IPS-NIHi7 (cell line): Measurements from ENCODE around the gene CAPN5.

Source experiments
- DNase-seq: peaks from one replicate; pipeline ENCODE4 v3.0.0; 2012; ENCODE audit warnings: mixed read lengths; ENCODE audit errors: extremely low spot score

Gene CAPN5

DNA sequence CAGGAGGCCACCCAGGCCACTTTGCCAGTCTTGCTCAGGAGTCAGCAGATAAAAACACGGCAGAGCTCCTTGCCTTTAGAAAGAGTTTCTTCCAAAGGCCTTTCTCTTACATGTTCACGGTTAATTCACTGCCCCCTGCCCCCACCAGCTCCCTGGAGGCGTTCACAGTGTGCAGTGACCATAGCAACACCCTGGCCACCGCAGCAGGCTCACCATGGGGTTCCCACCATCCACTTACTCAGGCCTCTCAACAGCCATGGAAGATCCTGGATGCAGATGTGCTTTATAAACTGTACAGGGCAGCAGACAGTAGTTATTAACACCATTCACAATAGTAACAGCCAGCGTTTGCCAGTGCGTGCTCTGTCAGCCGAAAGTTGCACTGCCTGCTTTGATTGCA lies 50.7 kb downstream of the CAPN5 start:
- DNase-seq: no peak

DNA sequence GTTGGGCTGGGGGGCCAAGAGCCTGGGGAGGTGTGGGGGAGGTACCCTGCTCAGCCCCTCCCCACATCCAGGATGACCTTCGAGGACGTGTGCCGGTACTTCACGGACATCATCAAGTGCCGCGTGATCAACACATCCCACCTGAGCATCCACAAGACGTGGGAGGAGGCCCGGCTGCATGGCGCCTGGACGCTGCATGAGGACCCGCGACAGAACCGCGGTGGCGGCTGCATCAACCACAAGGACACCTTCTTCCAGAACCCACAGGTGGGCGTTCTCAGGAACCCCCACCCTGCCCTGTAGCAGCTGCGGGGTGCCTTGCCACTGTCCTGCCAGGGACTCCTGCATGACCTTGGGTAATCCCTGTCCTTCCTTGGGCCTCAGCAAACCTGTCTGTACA lies 51.3 kb downstream of the CAPN5 start:
- DNase-seq: no peak

DNA sequence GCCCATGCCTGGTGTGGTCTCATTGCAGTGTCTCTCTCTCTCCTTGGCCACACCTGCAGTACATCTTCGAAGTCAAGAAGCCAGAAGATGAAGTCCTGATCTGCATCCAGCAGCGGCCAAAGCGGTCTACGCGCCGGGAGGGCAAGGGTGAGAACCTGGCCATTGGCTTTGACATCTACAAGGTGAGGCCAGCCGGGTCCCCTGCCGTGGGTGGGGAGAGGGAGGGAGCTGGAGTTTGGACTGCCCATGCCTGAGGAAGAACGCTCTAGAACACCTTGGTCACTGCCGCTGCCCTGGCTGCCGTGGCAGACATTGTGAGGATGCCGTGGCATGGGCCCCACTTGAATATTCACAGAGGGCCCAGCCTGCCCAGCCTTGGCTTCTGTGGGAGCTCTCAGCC lies 52.2 kb downstream of the CAPN5 start:
- DNase-seq: no peak

DNA sequence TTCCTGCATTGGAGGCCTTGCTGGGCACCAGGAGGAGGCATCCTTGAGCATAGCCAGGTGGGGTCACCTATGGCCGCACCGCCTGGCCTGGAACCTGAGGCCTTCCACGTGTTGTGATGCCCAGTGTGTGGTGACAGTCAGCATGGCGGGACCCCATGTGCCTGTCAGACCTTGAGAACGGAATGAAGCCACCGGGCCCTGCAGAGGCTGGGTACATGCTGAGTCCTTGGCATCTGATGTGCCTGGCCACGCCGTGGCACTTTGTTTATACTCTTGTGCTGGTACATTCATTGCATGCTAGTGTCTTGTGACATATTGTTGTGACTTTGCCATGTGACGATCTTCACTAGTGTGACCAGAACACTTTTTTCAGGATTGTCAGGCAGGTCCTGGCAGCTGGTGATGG lies 52.8 kb downstream of the CAPN5 start:
- DNase-seq: no peak

DNA sequence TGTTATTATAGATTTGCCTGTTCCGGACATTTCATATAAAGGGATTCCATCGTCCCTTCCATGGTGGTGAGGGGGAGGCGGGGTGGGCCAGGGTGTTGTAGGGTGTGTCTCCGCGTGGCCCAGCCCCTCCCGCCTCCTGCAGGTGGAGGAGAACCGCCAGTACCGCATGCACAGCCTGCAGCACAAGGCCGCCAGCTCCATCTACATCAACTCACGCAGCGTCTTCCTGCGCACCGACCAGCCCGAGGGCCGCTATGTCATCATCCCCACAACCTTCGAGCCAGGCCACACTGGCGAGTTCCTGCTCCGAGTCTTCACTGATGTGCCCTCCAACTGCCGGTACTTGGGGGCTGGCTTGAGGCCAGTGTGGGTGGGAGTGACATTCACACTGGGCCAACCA lies 53.8 kb downstream of the CAPN5 start:
- no peak for DNase-seq

DNA sequence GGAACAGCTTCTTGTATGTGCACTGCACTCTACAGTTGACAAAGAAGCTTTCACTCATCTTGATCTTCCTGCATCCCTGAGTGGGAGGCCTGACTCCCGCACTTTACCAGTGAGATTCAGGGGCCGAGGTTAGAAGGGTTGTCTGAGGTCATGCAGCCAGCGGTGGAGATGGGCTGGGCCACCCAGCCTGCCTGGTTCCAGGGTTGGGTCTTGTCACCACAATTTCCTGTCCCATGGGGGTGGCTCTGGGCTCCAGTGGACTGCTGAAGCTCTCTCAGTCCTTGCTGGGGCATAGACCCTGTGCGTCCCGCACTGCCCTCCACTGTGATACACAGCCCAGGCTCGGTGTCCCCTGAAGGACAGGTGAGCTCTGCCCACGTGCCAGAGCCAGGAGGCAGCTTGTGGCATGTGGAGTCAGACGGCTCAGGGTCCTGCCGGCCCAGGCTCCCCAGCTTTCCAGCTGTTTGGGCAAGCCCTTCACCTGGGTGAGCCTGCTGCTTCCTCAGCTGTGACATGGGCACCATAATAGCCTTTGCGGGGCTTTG lies 54.4 kb downstream of the CAPN5 start:
- DNase-seq: no peak

- DNase-seq: no peak
Measured at GRCh38 chr11:77121876-77122575, 55.3 kb downstream of the CAPN5 start.

GRCh38 chr11:77122576-77123212 lies 55.9 kb downstream of the CAPN5 start:
- no peak for DNase-seq

GRCh38 chr11:77123591-77123990 lies 56.8 kb downstream of the CAPN5 start:
- DNase-seq: no peak

- no peak for DNase-seq
Measured at GRCh38 chr11:77124041-77124440, 57.3 kb downstream of the CAPN5 start.

- DNase-seq: no peak
Measured at GRCh38 chr11:77124488-77124887, 57.7 kb downstream of the CAPN5 start.

DNA sequence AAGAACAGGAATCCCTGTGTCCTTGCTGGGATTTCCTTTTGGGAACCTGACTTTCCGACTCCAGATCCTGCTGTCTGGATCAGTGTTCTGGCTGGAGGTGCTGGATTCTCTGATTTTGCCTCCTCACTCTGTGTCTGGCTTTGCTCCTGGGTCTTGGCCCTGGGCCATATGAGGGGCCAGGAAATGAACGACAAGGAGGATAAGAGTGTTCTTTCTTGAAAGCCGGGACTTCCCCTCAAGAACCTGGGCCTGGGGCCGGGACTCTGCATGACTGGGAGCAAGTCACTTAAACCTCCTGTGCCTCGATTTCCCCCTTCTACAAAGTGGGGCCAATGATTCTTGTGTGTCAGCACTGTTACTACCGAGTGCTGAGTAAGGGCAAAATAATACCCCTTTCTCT lies 58.4 kb downstream of the CAPN5 start:
- no peak for DNase-seq

DNA sequence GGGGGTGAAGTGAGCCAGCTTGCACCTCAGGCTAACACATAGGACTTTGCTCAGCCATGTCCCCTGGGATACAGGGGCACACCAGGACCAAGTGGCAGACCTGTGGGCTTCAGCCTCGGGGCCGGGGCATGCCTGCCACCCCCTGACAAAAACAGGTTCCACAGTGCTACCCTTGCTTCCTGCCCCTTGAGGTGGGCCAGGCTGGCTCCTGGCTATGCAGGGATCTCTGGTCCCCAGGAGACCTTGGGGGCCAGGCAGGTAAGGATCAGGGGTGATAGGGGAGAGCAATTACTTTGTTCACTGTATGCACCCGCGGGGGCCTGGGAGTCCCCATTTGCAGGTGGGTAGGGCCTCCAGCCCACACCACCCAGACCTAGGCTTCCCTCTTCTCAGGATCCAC lies 58.9 kb downstream of the CAPN5 start:
- DNase-seq: no peak

GRCh38 chr11:77126156-77126775 lies 59.5 kb downstream of the CAPN5 start:
- no peak for DNase-seq

GRCh38 chr11:77126861-77127234 lies 60.1 kb downstream of the CAPN5 start:
- DNase-seq: peak; percentile 40

- DNase-seq: peak; percentile 81
Measured at GRCh38 chr11:77127235-77127911, 60.6 kb downstream of the CAPN5 start.

DNA sequence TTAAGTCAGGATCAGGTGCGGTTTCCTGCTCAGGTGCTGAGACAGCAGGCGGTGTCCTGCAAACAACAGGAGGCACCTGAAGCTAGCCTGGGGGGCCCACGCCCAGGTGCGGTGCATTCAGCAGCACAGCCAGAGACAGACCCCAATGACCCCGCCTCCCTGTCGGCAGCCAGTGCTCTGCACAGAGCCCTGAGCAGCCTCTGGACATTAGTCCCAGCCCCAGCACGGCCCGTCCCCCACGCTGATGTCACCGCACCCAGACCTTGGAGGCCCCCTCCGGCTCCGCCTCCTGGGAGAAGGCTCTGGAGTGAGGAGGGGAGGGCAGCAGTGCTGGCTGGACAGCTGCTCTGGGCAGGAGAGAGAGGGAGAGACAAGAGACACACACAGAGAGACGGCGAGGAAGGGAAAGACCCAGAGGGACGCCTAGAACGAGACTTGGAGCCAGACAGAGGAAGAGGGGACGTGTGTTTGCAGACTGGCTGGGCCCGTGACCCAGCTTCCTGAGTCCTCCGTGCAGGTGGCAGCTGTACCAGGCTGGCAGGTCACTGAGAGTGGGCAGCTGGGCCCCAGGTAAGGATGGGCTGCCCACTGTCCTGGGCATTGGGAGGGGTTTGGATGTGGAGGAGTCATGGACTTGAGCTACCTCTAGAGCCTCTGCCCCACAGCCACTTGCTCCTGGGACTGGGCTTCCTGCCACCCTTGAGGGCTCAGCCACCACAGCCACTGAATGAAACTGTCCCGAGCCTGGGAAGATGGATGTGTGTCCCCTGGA lies 61.3 kb downstream of the CAPN5 start, which contains the start of gene MYO7A:
TSS of gene MYO7A (plus strand) at position 327 of the 772 bp plus-strand sequence. CDS start 2,389 bp downstream, outside the sequence.
- peak; percentile 69 for DNase-seq

- DNase-seq: no peak
Measured at GRCh38 chr11:77129069-77129841, 62.5 kb downstream of the CAPN5 start.

GRCh38 chr11:77129842-77130756 lies 63.3 kb downstream of the CAPN5 start:
- DNase-seq: no peak
